22Rv1 (cell line): ENCODE data around the gene MDFIC.

Experiments used
- ZFX ChIP-seq: fragments of 450-650 bp; IDR thresholded peaks from 2 replicates; pipeline ENCODE4 v1.6.1; 2017; ENCODE audit warnings: antibody characterized with exemption, borderline replicate concordance
- TF ChIP-seq, protein P1 (sequence below): fragments of 450-650 bp; IDR thresholded peaks from 2 replicates; pipeline ENCODE4 v1.5.1; 2017; ENCODE audit warnings: mild to moderate bottlenecking

DNA sequence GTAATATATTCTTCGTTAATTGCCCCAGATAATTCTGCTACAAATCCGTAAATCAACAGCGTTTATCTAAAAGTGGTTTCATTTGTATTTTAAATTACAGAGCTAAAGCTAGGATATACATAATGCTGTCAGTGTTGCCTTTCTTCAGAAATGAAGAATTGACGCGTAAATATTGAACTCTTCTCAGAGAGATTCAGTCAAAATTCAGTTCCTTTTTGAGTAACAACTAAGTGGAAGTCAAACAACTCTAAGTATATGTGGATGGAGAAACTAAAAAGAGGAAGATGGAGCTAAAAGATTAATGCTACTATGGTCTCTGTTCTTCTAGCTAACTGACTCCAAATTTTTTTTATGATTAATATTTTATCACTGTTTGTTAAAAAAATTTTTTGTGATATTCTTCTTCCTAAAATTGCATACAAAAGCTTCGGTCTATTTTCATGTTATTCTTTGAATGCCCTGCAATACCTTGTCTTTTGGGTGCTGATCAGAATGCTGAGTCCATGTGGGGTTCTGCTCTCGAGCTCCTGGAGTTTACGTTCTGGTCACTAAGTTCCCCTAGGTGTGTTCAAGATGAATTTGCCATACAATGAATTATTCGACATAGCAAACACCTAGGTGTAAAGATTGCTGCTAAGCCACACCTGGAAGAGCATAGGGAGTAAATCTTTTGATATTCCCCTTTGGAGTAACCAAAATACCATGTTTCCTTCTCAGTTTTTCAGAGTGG, 20.7 kb downstream of the MDFIC start:
- TF ChIP-seq, protein P1, sequence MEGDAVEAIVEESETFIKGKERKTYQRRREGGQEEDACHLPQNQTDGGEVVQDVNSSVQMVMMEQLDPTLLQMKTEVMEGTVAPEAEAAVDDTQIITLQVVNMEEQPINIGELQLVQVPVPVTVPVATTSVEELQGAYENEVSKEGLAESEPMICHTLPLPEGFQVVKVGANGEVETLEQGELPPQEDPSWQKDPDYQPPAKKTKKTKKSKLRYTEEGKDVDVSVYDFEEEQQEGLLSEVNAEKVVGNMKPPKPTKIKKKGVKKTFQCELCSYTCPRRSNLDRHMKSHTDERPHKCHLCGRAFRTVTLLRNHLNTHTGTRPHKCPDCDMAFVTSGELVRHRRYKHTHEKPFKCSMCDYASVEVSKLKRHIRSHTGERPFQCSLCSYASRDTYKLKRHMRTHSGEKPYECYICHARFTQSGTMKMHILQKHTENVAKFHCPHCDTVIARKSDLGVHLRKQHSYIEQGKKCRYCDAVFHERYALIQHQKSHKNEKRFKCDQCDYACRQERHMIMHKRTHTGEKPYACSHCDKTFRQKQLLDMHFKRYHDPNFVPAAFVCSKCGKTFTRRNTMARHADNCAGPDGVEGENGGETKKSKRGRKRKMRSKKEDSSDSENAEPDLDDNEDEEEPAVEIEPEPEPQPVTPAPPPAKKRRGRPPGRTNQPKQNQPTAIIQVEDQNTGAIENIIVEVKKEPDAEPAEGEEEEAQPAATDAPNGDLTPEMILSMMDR = no peak
- TF ChIP-seq ZFX = no peak
